ENCODE measurements around the gene RAB26.
A peak's percentile ranks its signal among the peaks of the same experiment; 100 is the strongest.
"Not testable (repeated sequence)": the region's sequence is repeated elsewhere in the genome, so short reads cannot be mapped to it uniquely, and the experiment has no call there.

Gene RAB26

GRCh38 chr16:2147981-2148671, at the start of gene RAB26:
RAB26 (plus strand) TSS chr16:2148625; CDS start chr16:2148784, 159 bp downstream.
- peak; percentile 85 for DNase-seq

GRCh38 chr16:2101581-2101980, 46.8 kb upstream of the RAB26 start:
- not testable (repeated sequence) for DNase-seq

GRCh38 chr16:2102471-2102870, 46.0 kb upstream of the RAB26 start:
- no peak for DNase-seq

- DNase-seq, result not testable (repeated sequence)
Measured at GRCh38 chr16:2104464-2104863, 44.0 kb upstream of the RAB26 start.

- not testable (repeated sequence) for DNase-seq
Measured at GRCh38 chr16:2105291-2105690, 43.1 kb upstream of the RAB26 start.

- not testable (repeated sequence) for DNase-seq
Measured at GRCh38 chr16:2105769-2106168, 42.7 kb upstream of the RAB26 start.

- not testable (repeated sequence) for DNase-seq
Measured at GRCh38 chr16:2106211-2106610, 42.2 kb upstream of the RAB26 start.

GRCh38 chr16:2107121-2107790, 41.2 kb upstream of the RAB26 start:
- DNase-seq, result not testable (repeated sequence)

GRCh38 chr16:2107791-2108125, 40.7 kb upstream of the RAB26 start:
- DNase-seq, result not testable (repeated sequence)

GRCh38 chr16:2108446-2109270, 39.8 kb upstream of the RAB26 start:
- not testable (repeated sequence) for DNase-seq

GRCh38 chr16:2109271-2109580, 39.2 kb upstream of the RAB26 start:
- not testable (repeated sequence) for DNase-seq

GRCh38 chr16:2109872-2110271, 38.6 kb upstream of the RAB26 start:
- not testable (repeated sequence) for DNase-seq

- not testable (repeated sequence) for DNase-seq
Measured at GRCh38 chr16:2110332-2111008, 38.0 kb upstream of the RAB26 start.

- DNase-seq, result not testable (repeated sequence)
Measured at GRCh38 chr16:2111009-2111353, 37.4 kb upstream of the RAB26 start.

- not testable (repeated sequence) for DNase-seq
Measured at GRCh38 chr16:2111412-2112335, 36.8 kb upstream of the RAB26 start.

- not testable (repeated sequence) for DNase-seq
Measured at GRCh38 chr16:2112539-2113106, 35.8 kb upstream of the RAB26 start.

GRCh38 chr16:2114225-2114624, 34.2 kb upstream of the RAB26 start:
- DNase-seq, result not testable (repeated sequence)

- DNase-seq, result not testable (repeated sequence)
Measured at GRCh38 chr16:2114885-2115590, 33.4 kb upstream of the RAB26 start.

GRCh38 chr16:2115591-2115973, 32.8 kb upstream of the RAB26 start:
- no peak for DNase-seq

- not testable (repeated sequence) for DNase-seq
Measured at GRCh38 chr16:2116428-2116827, 32.0 kb upstream of the RAB26 start.

- not testable (repeated sequence) for DNase-seq
Measured at GRCh38 chr16:2117341-2117740, 31.1 kb upstream of the RAB26 start.
